WTC11 (cell line): ENCODE data around the gene TMEM120B.

Experiments used
- MYBL2 ChIP-seq: sonication (generic); formaldehyde crosslinking; IDR thresholded peaks from 2 replicates; pipeline ENCODE4 v1.8.1; 2023; ENCODE audit warnings: mild to moderate bottlenecking, moderate library complexity, missing genetic modification reagents
- TF ChIP-seq, protein P1 (sequence below): fragments of 200-600 bp; IDR thresholded peaks from 2 replicates; pipeline ENCODE4 v1.8.0; 2022; ENCODE audit warnings: antibody characterized with exemption

DNA sequence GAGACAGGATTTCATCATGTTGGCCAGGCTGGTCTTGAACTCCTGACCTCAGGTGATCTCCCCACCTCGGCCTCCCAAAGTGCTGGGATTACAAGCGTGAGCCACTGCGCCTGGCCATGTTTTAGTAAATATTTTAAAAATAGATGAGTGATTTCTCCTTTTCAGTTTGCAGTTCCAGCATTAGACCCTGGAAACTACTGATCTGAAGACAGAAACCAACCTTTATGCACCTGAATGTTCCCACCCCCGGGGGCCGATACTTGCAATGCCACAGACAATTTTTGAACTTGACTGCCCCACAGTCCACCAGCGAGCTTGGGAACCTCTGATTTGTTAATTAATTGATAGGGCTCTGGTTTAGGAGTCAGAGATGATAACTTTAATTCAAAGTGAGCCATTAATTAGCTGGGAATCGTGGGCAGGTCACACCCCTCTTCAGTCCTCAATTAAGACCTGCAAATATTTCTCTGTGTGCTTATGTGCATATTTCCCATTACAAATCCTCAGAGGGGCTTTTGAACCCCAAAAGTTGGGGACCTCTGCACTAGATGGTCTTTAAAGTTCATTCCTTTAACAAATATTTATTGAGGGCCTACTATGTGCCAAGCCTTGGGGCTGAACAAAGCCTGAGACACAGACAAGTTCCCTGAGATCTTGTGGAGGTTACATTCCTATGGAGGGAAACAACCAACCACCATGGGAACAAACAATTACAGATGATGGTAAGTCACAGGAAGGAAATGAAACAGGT, 4.1 kb upstream of the TMEM120B start:
- TF ChIP-seq, protein P1, sequence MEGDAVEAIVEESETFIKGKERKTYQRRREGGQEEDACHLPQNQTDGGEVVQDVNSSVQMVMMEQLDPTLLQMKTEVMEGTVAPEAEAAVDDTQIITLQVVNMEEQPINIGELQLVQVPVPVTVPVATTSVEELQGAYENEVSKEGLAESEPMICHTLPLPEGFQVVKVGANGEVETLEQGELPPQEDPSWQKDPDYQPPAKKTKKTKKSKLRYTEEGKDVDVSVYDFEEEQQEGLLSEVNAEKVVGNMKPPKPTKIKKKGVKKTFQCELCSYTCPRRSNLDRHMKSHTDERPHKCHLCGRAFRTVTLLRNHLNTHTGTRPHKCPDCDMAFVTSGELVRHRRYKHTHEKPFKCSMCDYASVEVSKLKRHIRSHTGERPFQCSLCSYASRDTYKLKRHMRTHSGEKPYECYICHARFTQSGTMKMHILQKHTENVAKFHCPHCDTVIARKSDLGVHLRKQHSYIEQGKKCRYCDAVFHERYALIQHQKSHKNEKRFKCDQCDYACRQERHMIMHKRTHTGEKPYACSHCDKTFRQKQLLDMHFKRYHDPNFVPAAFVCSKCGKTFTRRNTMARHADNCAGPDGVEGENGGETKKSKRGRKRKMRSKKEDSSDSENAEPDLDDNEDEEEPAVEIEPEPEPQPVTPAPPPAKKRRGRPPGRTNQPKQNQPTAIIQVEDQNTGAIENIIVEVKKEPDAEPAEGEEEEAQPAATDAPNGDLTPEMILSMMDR, result no peak
- TF ChIP-seq MYBL2 (CRISPR knock-in tag), result no peak
